ENCODE results near the gene EVI5. TPM values are rescaled to one million over a fixed set of nuclear protein-coding genes. Genes with fewer than 3 reads are reported as not detected.

Gene EVI5
- total RNA-seq, 1 experiment from 2014 or later, result 11.4 TPM

DNA sequence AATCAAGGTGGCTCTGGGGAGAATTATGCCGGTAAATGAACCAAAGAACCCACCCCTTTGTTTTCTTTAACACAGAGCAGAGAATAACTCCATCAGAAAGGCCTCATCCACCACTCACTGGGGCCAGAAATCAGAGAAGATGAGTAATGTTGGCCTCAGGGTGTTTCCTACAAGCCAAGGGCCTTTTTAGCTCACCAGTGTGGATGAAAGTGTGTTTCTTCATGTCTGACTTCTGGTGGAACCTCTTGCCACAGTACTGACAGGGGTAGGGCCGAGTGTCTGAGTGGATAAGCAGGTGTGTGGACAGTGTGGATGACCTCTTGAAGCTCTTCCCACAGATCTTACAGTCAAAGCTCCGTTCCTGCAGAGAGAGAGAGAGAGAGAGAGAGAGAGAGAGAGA is 306.5 kb downstream of the EVI5 start:
- ChIA-PET POLR2A (no interaction called here), CTCF (no interaction called here)
- H3K4me1 Mint-ChIP-seq, result peaks cover 47% of the 10 kb centered on the region
- DNase-seq (ENCODE audit: low spot score), result no peak
- no peak overlapping the region for H3K27ac Mint-ChIP-seq
- peaks cover 14% of the 10 kb centered on the region for H3K36me3 Mint-ChIP-seq
- peaks cover 97% of the 10 kb centered on the region for H3K27me3 Mint-ChIP-seq (ENCODE audit: low read depth)
- ATAC-seq, result no peak
- H3K9me3 Mint-ChIP-seq, result no peaks in the 10 kb centered on the region
- no peak overlapping the region for H3K4me3 Mint-ChIP-seq
- no peak for TF ChIP-seq RELA (CRISPR knock-in tag; IDR thresholded peaks at IDR 0.05; ENCODE audit: borderline replicate concordance)
- no peak for TF ChIP-seq ZNF671 (CRISPR knock-in tag; IDR thresholded peaks at IDR 0.05)
- TF ChIP-seq IRF2 (CRISPR knock-in tag; IDR thresholded peaks at IDR 0.05; ENCODE audit: borderline replicate concordance, low read depth), result no peak
- no peak for TF ChIP-seq ESRRA (CRISPR knock-in tag; IDR thresholded peaks at IDR 0.05; ENCODE audit: borderline replicate concordance)
- TF ChIP-seq, protein P1, sequence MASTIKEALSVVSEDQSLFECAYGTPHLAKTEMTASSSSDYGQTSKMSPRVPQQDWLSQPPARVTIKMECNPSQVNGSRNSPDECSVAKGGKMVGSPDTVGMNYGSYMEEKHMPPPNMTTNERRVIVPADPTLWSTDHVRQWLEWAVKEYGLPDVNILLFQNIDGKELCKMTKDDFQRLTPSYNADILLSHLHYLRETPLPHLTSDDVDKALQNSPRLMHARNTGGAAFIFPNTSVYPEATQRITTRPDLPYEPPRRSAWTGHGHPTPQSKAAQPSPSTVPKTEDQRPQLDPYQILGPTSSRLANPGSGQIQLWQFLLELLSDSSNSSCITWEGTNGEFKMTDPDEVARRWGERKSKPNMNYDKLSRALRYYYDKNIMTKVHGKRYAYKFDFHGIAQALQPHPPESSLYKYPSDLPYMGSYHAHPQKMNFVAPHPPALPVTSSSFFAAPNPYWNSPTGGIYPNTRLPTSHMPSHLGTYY (CRISPR knock-in tag; IDR thresholded peaks at IDR 0.05), result no peak
- no peak for TF ChIP-seq NR2C2 (CRISPR knock-in tag; IDR thresholded peaks at IDR 0.05)
- TF ChIP-seq CREM (CRISPR knock-in tag; IDR thresholded peaks at IDR 0.05), result no peak
- no peak for TF ChIP-seq GRHL2 (CRISPR knock-in tag; IDR thresholded peaks at IDR 0.05; ENCODE audit: insufficient replicate concordance, severe bottlenecking)

DNA sequence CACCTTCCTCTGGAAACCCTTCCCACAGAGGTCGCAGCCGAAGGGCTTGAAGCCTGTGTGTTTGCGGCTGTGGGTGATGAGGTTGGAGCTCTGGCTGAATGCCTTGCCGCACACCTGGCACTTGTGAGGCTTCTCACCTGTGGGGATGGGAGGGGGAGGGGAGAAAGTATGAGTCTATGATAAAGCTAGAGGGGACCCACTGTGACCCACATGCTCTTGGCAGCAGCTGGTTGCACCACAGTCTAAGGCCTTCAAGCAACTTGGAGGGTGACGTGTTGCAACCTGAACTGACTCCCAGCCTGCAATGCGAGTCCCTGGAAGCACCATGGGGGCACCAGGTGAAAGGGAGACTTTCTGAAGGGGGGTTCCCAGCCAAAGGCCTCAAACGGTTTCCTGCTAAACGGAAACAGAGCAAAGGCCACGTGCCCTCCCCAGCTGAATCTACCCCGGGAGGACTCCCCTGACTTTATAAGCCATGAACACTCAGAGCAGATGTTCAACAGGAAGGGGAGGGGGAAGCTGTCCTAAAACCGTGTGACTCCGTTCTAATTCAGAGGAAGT is 308.8 kb downstream of the EVI5 start:
- H3K27me3 Mint-ChIP-seq (ENCODE audit: low read depth), result peaks cover 85% of the 10 kb centered on the region
- DNase-seq (ENCODE audit: low spot score), result peak; percentile 20
- H3K27ac Mint-ChIP-seq, result no peak overlapping the region

DNA sequence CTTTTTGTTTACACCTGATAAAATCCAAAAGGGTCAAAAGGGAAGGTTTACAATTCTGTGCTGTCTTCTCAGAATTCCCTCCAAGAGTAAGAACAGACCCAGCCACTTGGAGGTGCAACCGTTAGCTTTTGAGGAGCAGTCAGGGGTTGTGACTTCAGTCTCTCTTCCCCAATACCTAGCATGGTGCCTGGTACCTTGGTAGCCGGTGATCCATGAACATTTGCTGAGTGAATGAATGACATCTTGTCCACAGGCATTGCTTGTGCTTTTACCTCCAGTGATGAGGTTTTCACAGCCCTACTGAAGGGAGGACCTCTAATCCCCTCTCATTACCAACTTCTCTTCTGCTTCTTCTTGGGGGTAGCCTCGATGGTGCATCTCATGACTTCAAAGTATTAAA is 309.9 kb downstream of the EVI5 start:
- TF ChIP-seq, protein P2, sequence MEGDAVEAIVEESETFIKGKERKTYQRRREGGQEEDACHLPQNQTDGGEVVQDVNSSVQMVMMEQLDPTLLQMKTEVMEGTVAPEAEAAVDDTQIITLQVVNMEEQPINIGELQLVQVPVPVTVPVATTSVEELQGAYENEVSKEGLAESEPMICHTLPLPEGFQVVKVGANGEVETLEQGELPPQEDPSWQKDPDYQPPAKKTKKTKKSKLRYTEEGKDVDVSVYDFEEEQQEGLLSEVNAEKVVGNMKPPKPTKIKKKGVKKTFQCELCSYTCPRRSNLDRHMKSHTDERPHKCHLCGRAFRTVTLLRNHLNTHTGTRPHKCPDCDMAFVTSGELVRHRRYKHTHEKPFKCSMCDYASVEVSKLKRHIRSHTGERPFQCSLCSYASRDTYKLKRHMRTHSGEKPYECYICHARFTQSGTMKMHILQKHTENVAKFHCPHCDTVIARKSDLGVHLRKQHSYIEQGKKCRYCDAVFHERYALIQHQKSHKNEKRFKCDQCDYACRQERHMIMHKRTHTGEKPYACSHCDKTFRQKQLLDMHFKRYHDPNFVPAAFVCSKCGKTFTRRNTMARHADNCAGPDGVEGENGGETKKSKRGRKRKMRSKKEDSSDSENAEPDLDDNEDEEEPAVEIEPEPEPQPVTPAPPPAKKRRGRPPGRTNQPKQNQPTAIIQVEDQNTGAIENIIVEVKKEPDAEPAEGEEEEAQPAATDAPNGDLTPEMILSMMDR (IDR thresholded peaks at IDR 0.05), result no peak
- TF ChIP-seq ZNF423 (CRISPR knock-in tag; IDR thresholded peaks at IDR 0.05) (no peak), MYBL2 (CRISPR knock-in tag; IDR thresholded peaks at IDR 0.05) (no peak)
- POLR2A ChIA-PET, result no interaction called here
- no peak for ATAC-seq
- Mint-ChIP-seq H3K4me1 (peaks cover 33% of the 10 kb centered on the region), H3K9me3 (no peaks in the 10 kb centered on the region), H3K27ac (no peak overlapping the region), H3K36me3 (peaks cover 14% of the 10 kb centered on the region), H3K27me3 (ENCODE audit: low read depth) (peaks cover 74% of the 10 kb centered on the region), H3K4me3 (no peak overlapping the region)
- CTCF ChIA-PET, result interaction anchor here (1.5 kb wide), 1 partner anchor 10 kb away, joined by 10 read pairs; no protein-coding TSS in a partner anchor
- no peak for DNase-seq (ENCODE audit: low spot score)

More for the DNA sequence above, 308.8 kb downstream of the EVI5 start:
- peak; percentile 7 for ATAC-seq
- POLR2A ChIA-PET, result no interaction called here
- CTCF ChIA-PET, result interaction anchor here (0.5 to 0.8 kb wide), 2 partner anchors 10 to 64 kb away, joined by 3 read pairs; no protein-coding TSS in a partner anchor
- H3K4me3 Mint-ChIP-seq, result no peak overlapping the region
- peaks cover 14% of the 10 kb centered on the region for H3K36me3 Mint-ChIP-seq
- TF ChIP-seq ETV6 (CRISPR knock-in tag; IDR thresholded peaks at IDR 0.05) (no peak), SMAD3 (CRISPR knock-in tag; IDR thresholded peaks at IDR 0.05; ENCODE audit: borderline replicate concordance) (no peak)
- TF ChIP-seq, protein P3, sequence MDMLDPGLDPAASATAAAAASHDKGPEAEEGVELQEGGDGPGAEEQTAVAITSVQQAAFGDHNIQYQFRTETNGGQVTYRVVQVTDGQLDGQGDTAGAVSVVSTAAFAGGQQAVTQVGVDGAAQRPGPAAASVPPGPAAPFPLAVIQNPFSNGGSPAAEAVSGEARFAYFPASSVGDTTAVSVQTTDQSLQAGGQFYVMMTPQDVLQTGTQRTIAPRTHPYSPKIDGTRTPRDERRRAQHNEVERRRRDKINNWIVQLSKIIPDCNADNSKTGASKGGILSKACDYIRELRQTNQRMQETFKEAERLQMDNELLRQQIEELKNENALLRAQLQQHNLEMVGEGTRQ (CRISPR knock-in tag; IDR thresholded peaks at IDR 0.05), result 0 out of 2 replicates have a peak, but pooled peaks have one; percentile 21
- TF ChIP-seq, protein P4, sequence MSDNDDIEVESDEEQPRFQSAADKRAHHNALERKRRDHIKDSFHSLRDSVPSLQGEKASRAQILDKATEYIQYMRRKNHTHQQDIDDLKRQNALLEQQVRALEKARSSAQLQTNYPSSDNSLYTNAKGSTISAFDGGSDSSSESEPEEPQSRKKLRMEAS (CRISPR knock-in tag; IDR thresholded peaks at IDR 0.05), result peak; percentile 36; the same call in 1 of the 2 replicates
- TF ChIP-seq, protein P5, sequence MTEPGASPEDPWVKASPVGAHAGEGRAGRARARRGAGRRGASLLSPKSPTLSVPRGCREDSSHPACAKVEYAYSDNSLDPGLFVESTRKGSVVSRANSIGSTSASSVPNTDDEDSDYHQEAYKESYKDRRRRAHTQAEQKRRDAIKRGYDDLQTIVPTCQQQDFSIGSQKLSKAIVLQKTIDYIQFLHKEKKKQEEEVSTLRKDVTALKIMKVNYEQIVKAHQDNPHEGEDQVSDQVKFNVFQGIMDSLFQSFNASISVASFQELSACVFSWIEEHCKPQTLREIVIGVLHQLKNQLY (CRISPR knock-in tag; IDR thresholded peaks at IDR 0.05), result no peak
- H3K9me3 Mint-ChIP-seq, result no peaks in the 10 kb centered on the region
- H3K4me1 Mint-ChIP-seq, result peaks cover 39% of the 10 kb centered on the region
